Right lobe of liver (tissue), 4 donors: ENCODE data around the gene PARD6B.

Experiments used
- CTCF ChIP-seq, 4 donors: fragments of 200-600 bp in 3 of 4; fragments of 450-650 bp in 1 of 4; IDR thresholded peaks; one replicate each; pipeline versions ENCODE4 v1.5.1 to v1.8.0; 2016 to 2022; ENCODE audit warnings: antibody characterized with exemption in 4 of 4, mild to moderate bottlenecking in 2 of 4
- POLR2A ChIP-seq: fragments of 450-650 bp; IDR thresholded peaks from one replicate; pipeline ENCODE4 v1.6.1; 2017; ENCODE audit warnings: antibody characterized with exemption, mild to moderate bottlenecking
- donor health status: DM: no; HTN: no; CAD: no.
- donor health status: DM: no; HTN: no; CAD: no.
- donor health status: DM: no; HTN: yes; CAD: no.

GRCh38 chr20:50727792-50728485 lies 3.4 kb upstream of the PARD6B start:
- TF ChIP-seq POLR2A = peak; percentile 35
- no peak for TF ChIP-seq CTCF (IDR thresholded peaks at IDR 0.05)
